CD4-positive, alpha-beta T cell treated with Interleukin-15 for 4 hours (primary cell): ENCODE data around the gene ZBTB44.
A peak's percentile ranks its signal among the peaks of the same experiment; 100 is the strongest.
"Not testable (repeated sequence)": the region's sequence is repeated elsewhere in the genome, so short reads cannot be mapped to it uniquely, and the experiment has no call there.

Experiments
- DNase-seq: peaks from one replicate; pipeline ENCODE4 v3.0.0-alpha.2; 2020; ENCODE audit warnings: low spot score

The ZBTB44 gene

DNA sequence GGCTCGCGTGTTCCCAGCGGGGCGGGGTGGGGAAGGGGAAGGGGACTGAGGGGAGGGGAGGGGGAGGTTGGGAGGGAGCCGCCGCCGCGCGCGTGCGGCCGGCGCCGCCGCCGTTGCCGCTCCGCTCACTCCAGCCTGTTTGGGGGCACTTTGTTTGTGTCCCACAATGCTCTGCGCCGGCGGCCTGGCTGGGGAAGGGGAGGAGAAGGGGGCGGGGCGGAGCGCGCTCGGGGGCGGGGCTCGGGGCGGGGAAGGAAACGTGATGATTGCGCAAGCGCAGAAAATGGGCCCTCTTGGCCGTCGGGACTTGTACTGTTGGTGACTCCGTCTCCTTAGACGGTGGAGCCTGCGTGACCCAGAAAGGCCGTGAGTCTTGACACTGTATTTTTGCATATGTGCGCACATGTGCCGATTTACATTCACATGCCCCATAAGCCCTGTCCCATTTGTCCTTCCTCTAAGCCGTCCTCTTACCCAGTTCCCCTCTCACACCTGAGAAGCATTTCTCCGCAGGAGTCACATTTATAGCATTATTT is at the start of gene ZBTB44:
TSS of gene ZBTB44 (minus strand) at position 168 of the 536 bp plus-strand sequence. CDS start 53,044 bp downstream, outside the sequence.
- peak; percentile 91 for DNase-seq

- DNase-seq, result no peak
These were observed 44.7 kb upstream of the ZBTB44 start for GRCh38 chr11:130359419-130359818.

- no peak for DNase-seq
These were observed 43.7 kb upstream of the ZBTB44 start for GRCh38 chr11:130358398-130358797.

- DNase-seq, result no peak
These were observed 32.5 kb upstream of the ZBTB44 start for GRCh38 chr11:130347261-130347660.

DNA sequence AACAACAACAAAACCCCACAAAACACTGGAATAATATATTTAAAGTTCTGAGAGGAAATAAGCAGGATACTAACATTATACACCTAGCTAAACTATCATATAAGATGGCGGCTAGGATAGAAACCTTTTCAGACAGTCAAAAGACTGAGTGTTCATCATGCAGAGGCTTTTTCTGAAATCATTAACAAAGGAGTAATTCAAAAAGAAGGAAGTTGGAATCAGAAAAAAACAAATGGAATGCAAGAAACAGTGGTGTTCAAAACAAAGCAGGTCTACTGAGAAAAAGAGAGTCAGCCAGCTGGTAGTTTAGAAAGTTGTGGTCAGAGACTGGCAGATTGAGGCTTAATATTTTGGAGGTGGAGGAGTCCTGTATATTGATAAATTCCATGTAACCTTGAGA is 30.1 kb upstream of the ZBTB44 start:
- DNase-seq, result no peak

DNA sequence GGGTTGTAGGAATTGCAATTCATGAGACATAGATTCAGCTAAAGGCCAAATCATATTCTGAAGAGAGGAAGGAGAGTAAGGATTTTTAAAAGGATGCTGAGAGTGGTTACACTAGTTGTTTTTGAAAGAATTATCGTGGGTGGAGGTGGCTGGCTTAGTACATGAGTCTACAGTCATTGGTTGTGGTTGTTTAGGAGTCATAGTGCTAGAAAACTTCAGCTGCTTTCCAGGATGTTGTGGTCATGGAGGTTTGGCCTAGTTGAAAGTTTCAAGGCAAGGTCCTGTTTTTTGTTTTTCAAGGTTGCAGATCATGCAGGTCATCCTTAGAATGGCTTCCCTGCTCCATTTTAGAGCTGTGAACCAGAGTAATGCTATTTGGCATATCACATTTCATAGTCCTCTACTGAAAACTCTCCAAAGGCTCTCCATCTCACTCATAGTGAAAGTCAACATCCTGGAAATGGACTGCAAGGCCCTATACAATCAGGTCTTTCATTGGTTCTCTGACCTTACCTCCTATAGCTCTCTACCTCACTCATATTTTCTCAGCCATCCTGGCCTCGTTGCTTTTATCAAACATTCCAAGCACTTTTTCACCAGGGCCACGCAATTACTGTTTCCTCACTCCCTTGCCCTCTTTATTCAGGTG is 26.1 kb upstream of the ZBTB44 start:
- DNase-seq, result peak; percentile 18

- no peak for DNase-seq
These were observed 23.9 kb upstream of the ZBTB44 start for GRCh38 chr11:130338667-130339066.

DNA sequence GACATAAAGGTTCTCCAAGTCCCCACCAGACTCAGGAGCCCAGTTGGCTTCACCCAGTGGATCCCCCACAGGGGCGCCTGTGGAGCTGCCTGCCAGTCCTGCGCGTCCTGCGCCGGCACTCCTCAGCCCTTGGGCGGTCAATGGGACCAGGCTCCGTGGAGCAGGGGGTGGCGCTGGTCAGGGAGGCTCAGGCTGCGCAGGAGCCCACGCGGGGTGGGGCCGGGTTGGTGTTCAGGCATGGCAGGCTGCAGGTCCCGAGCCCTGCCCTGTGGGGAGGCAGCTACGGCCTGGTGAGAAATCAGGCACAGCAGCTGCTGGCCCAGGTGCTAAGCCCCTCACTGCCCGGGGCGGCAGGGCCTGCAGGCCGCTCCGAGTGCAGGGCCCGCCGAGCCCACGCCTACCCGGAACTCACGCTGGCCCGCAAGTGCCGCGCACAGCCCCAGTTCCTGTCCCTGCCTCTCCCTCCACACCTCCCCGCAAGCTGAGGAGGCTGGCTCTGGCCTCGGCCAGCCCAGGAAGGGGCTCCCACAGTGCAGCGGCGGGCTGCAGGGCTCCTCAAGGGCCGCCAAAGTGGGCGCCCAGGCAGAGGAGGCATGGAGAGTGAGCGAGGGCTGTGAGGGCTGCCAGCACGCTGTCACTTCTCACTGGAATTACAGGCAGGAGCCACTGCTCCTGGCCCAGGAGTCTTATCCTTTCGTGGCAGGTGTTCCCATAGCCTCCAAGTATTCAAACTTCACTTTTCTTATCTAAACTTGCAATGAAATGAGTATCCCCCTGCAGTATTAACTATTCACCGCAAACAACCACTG is 22.8 kb upstream of the ZBTB44 start:
- DNase-seq, result no peak

- not testable (repeated sequence) for DNase-seq
These were observed 16.7 kb upstream of the ZBTB44 start for GRCh38 chr11:130331397-130331796.

DNA sequence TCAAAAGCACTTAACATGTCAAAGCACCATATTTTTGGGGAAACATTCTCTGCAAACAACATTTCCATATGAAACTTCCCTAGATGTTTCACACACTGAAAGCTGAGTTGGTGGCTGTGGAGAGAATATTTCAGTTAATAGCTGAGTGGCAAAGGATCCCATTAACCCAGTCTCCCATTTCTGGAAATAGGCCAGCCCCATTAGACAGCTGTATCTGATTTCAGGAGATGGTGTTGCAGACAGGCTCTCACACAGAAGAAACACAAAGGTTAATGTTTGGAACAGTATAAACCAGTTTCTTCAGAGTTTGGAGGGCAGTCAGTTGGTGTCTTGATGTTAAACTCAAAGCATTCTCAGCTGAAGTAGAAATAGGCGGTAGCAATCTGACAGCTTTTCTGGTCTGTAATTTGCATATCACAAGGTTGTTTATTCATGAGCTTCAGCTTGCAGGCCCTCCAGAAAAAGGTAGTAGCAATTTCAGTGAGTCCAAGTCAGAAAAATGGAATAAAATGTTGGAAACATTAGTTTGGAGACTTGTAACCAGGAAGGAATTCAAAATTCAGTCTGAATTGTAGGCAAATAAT is 15.5 kb upstream of the ZBTB44 start:
- DNase-seq, result no peak

GRCh38 chr11:130328420-130328819 is 13.7 kb upstream of the ZBTB44 start:
- no peak for DNase-seq

DNA sequence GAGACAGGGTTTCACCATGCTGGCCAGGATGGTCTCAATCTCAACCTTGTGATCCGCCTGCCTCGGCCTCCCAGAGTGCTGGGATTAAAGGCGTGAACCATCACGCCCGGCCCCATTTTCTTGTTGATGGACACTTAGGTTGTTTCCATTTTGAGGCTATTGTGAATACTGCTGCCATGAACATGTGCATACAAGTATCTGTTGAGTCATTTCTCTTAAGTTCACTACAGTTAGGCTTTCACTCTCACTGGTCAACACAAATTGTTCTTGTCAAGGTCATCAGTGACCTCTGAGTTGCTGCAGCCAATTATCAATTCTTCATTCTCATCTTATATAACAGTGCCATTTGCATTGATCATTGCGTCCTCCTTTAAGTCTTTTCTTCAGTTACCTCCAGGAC is 13.0 kb upstream of the ZBTB44 start:
- DNase-seq, result no peak

DNA sequence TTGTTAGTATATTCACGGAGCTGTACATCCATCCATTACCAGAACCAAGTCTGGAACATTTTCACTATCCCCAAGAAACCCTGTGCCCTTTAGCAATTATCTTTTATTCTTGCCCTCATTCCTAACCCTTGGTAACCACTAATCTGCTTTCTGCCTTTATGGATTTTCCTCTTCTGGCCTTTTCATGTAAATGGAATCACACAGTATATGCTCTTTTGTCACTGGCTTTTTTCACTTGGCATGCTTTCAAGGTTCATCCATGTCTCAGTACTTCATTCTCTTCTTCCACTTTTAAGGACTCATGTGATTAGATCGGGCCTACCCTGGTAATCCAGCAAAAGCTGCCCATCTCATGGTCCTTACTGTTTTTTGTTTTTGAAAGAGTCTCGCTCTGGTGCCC is 11.0 kb upstream of the ZBTB44 start:
- no peak for DNase-seq

DNA sequence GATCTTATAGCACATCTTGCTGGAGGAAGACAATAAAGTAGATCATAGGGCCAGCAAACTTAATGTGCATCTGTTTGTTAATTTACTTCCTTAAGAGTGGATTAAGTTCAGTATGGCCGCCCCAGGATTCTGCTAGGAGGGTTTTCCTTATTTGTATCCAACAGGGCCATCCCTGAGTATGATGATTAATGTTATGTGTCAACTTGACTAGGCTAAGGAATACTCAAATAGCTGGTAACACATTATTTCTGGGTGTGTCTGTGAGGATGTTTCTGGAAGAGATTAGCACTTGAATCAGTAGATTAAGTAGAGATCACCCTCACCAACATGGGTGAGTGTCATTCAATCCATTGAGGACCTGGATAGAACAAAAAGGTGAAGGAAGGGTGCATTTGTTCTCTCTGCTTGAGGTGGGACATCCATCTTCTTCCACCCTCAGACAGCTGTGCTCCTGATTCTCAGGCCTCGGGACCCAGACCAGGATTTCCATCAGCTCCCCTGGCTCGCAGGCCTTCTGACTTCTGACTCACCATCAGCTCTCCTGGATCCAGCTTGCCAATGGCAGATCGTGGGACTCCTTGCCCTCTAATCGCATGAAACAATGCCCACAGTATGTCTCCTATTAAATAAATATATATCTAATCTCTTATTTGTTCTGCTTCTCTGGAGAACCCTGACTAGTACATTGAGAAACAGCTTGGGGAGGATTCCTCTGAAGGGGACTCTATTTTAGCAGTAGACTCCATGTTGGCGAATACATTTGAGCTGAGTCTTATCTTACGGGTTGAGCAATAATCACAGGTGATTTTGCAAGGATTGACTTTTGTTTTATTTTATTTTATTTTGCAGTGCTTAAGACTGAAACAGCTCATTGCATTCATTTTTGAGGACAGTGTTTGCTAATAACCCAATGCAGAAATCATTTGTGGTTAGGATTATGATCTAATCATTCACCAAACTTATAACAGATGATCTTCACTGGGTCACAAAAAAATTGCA is 9.0 kb upstream of the ZBTB44 start:
- DNase-seq, result no peak

- no peak for DNase-seq
These were observed 7.4 kb upstream of the ZBTB44 start for GRCh38 chr11:130322126-130322525.

DNA sequence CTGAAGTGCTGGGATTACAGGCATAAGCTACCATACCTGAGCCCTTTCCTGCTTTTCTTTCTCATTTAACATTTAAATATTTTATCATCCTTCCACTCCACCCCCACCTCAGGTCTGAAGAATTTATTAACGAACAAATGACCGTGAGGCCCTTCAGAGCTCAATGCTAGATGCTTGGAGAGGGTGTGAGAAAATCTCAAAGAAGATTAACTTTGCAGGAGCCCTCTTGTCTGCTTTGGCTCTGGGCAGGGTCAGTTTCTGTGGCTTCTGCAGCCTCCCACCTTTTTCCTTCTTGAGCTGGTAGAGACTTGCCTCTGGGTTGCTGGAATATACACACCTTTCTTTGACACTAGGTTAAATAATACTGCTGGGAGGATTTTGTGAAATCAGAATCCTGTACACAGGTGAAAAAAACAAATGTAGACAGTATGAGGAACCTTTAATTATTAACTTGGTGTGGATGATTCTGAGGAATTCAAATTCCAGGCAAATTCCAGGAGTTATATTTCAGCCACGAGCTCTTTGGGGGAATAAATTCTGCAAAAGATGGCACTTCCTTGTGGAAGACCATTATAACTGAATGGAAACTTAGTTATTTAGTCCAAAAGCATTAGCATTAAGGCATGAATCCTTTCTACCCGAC is 3.4 kb upstream of the ZBTB44 start:
- no peak for DNase-seq

GRCh38 chr11:130315354-130315970 is 745 bp upstream of the ZBTB44 start:
- peak; percentile 41 for DNase-seq

DNA sequence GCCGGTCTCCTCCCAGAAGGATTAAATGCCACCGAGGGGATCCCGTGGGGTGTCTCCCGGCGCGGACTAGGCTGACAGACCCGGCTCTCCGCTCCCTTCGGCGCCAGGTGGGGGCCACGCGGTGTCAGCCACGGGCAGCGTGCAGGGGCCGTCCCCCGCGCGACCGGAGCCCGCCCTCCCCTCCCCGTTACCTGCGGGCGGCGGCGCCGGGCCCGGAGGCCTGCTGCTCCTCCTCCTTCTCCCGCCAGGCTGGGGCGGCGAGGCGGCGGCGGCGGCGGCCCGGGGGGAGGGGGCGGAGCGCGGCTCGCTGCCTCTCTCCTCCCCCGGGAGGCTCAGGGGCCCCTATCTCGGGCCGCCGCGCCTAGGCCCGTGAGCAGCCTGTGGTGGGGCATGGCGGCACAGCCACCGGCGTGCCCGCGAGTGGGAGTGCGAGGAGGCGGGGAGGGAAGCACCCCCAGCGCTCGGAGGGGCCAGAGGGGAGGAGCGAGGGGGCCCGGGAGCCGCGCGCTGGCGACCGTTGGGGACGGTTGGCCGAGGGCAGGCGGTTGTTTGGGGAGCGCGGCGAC is 450 bp downstream of the ZBTB44 start:
- peak; percentile 63 for DNase-seq

DNA sequence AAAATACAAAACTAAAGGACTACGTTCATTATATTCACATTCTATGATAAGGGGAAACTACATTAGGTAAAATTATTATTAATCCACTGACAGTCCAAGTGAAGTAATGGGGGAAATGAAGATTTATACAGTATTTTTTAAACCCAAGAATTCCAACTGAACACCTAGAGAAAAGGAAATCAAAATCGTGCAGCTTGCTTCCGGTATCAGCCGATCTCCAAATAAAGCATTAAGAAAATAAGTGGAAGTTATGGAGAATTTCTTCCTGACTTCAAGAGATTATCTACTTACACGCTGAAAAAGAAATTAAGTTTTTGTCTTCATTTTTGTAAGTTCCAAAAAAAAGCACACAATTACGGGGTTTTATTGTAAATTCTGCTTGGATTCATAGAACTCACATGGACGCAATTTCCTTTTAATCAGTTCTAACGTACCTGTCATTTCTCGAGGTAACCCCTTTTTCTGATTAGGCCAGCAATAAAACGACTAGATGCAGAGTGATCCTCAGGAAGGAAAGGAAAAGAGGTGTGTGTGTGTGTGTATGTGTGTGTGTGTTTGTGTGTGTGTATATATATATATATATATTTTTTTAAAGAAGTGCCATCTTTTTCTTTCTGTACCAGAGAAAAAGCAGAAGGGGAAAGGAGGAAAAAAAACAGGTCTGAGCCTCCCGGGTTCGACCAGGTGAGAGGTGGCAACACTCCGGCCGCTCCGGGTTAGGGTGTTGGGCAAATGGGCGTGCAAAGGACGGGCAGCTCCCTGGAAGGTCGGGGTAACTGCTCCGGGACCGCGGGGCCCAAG is 1.1 kb downstream of the ZBTB44 start:
- peak; percentile 19 for DNase-seq

DNA sequence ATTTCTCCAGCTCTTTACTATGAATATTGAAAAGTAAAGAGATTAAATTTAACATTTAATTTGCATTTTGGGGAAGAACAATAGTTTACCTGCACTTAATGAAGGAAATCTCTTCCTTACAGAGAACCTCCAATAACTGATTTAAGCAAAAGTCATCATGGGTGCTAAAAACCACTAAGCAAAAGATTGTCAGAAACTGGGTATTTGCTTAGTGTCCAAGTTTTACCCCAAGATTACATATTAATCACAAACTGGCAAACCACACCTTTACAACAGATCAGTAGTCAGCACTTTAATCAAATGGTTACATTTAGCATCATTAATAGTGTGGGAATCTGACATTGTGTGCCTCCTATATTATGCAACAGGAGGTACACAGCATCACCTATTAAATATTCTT is 2.7 kb downstream of the ZBTB44 start:
- DNase-seq, result no peak
